Activated CD4-positive, alpha-beta T cell treated with anti-CD3 and anti-CD28 coated beads for 4 hours (primary cell): ENCODE results near the gene NOS1AP.
"Not testable (repeated sequence)": the region's sequence is repeated elsewhere in the genome, so short reads cannot be mapped to it uniquely, and the experiment has no call there.

Experiments used
- DNase-seq, 2 donors: peaks; one replicate each; pipeline ENCODE4 v3.0.0-alpha.2; 2020

The NOS1AP gene

DNA sequence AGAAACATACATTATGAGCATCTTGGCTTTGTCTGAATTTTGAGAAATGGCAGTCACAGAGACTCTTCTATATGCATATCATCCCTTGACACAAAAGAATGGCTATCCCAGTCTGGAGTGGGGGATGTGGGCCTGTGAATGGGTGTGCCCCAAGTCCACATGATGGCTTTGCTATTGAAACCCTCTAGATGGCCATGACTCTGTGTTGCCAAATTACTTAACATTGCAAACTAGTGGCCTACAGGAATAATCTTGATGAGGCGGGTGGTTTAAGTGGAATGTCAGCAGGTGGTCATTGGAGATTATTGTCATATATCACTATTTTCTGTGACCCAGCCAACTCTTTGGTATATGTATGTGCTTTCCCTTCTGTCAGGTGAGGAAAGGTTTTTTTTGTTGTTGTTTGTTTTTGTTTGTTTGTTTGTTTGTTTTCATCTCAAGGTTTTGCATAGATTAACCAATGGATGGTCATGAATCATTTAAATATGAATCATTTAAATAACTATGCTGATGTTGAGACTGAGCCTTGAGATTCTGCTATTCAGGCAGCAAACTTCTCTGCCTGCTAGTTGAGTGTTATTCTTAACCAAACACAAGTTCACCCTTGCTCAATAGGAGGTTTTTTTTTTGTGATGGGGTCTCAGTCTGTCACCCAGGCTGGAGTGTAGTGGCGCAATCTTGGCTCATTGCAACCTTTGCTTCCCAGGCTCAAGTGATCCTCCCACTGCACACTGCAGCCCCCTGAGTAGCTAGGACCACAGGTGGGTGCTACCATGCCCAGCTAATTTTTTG is 103.0 kb downstream of the NOS1AP start:
- no peak for DNase-seq

DNA sequence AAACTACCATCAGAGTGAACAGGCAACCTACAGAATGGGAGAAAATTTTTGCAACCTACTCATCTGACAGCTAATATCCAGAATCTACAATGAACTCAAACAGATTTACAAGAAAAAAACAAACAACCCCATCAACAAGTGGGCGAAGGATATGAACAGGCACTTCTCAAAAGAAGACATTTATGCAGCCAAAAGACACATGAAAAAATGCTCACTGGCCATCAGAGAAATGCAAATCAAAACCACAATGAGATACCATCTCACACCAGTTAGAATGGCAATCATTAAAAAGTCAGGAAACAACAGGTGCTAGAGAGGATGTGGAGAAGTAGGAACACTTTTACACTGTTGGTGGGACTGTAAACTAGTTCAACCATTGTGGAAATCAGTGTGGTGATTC is 104.1 kb downstream of the NOS1AP start:
- DNase-seq: not testable (repeated sequence)

DNA sequence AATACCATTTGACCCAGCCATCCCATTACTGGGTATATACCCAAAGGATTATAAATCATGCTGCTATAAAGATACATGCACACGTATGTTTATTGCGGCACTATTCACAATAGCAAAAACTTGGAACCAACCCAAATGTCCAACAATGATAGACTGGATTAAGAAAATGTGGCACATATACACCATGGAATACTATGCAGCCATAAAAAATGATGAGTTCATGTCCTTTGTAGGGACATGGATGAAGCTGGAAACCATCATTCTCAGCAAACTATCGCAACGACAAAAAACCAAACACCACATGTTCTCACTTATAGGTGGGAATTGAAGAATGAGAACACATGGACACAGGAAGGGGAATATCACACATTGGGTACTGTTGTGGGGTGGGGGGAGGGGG is 104.5 kb downstream of the NOS1AP start:
- not testable (repeated sequence) for DNase-seq

DNA sequence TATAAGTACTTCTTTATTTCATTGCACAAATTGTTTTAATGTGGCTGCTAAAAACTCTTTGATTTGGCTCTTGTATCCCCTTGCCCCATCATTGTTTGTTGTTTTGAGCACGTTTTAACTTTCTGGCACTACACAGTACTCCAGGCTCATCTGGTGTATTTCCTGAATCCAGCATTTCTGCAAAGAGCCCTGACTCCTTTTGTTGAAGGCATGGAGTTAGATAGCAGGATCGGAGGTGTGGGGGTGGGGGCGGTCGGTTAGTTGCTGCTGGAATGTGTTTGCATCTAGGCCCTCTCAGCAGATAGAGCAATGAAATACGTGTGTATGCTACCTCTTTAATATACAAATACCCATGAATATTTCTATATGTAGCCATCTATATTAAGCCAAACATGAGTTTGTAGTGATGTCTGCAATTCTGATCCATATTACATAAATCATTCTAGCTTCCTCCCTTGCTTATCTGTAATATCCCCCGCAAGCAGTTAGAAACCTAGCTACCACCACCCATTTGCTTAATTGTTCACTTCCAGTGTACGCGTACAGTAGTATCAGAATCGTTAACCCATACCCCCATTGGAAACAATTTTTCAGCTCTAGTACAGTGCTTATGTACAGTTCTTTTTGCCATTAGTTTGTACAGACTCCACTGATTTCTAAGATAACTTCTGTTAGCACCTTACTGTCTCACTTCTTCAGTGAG is 106.0 kb downstream of the NOS1AP start:
- no peak for DNase-seq

DNA sequence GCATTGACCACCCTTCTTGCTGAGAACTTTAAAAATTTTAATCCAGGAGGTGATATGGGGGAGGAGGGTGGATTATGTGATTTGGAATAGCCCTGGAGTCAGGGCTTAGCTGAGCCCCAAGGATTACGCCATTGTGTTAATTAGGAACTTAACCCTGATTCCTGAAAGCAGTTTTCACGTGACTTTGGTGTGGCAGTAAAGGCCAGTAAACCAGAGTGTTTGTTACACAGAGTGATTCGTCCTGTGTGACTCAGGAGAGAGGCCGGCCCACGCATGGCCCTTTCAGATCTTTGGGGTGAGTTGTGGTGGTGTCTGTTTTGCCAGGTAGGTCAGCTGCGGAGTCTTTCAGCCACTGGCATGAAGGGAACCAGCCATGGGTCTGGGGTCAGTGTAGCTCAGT is 107.6 kb downstream of the NOS1AP start:
- DNase-seq: no peak

DNA sequence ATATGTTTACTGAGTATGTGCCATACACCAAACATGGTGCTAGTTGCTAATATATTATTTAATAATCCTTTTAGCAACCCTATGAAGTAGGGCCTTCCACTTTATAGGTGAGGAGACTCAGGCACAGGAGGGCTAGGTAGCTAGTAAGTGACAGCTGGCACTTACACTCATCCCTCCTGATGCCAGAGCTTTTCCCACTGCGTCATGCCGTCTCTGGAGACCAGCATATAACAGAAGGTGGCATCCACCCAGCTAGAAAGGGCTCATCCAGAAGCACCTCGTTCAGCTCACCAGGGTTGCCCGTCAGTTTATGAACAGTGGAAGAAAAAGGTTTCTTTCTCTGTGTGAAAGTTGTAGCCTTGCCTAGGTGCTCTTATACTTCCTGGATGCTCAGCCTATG is 108.9 kb downstream of the NOS1AP start:
- DNase-seq: no peak

DNA sequence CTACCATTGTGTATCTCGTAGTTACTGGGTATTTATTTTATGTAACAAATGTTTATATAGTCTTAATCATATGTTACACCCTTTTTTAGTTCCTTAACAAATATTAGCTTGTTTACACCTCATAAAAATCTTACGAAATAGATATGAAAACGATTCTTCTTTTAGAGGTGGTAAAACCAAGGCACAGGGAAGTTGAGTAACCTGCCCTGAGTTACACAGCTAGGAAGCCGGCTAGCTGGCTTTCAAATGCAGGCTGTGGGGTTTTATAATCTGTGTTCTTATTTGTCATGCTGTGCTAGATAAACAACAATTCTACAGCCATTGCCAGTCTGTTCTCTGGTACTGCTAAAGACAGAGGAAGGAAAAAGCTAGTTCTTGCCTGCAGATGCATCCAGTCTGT is 109.6 kb downstream of the NOS1AP start:
- no peak for DNase-seq

DNA sequence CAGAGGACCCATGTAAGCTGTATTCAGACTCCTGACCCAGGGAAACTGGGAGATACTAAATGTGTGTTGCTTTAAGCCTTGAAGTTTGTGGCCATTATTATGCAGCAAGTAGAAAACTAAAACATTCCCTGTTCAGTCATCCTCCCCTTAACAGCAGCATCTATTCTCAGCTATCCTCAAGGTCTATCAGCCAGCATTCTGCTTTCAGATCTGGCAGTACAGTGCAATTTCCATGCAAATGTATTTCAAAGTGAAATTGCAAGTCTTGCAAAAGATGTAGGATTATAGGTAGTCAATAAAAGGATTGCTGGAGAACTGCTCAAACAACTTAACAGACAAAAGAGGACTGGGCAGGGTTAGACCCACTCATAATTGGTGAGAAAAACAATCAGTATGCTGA is 111.3 kb downstream of the NOS1AP start:
- DNase-seq: no peak

DNA sequence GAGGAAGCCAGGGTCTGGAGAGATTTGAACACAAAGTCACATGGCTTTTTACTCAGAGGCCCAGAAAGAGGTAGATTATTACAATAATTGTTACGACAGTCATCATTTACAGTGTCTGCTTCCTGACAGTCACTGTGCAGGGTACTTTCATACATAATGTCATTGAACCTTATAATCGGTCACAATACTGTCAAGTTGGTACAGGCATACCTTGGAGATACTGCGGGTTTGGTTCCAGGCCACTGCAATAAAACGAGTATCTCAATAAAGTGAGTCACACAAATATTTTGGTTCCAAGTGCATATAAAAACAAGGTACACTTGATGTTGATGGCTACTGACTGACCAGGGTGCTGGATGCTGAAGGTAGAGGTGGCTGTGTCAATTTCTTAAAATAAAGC is 112.6 kb downstream of the NOS1AP start:
- no peak for DNase-seq

DNA sequence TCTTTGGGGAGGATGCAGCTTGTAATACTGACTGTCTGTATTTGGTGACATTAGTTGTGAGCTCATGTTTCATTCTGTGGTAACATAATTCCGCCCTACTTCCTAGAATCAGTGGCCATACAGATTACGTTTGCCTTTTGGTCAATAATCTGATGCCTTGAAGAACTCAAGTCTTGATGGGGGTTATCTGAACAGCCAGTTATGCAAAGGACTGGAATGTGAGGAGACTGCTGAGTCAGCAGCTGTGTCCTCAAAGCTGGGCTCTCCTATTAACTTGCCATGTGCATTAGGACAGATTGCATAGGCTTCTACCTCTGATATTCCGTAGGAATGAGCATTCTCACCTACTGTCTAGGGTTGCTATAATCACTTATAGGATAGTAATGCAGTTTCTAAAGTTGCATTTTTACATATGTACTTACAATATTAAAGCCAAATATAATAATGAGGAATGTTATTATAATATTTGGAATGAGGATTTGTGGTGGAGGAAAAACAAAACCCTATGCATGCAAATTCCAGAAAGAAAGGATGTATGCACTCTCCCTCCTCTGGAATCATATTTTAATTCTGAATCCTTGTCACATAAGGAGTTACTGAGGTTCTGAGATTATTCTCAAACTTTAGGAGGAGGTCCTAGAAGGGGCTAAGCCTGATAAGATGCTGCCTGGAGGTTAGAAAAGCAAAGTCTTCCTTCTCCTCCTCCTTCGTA is 116.0 kb downstream of the NOS1AP start:
- no peak for DNase-seq

DNA sequence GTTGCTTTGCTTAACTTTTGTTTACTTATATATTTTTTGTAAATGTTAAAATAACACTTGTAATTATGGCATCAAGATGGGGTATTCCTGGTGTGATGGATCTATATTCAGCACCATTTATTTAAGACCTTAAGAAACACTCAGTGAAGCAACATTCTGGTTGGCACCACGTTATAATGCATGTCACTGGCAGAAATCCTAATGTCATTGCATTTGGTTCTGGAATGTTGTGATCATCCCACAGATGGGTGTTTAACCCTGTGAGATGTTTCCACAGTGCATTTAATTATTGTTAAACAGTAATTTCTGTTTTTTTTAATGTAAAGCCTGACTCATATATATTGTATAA is 116.5 kb downstream of the NOS1AP start:
- no peak for DNase-seq

DNA sequence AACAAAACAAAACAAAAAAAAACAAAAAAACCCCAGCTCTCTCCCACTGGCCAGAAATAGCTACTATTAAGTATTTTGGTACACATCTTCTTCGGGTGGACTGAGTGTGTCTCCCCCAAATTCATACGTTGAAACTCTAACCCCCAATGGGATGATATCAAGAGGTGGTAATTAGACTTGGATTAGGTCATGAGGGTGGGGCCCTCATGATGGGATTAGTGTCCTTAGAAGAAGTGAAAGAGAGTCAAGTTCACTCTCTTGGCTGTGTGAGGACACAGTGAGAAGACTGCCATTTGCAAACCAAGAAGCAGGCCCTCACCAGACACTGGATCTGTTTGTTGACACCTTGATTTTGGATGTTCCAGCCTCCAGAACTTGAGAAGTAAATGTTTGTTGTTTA is 116.9 kb downstream of the NOS1AP start:
- DNase-seq: no peak

DNA sequence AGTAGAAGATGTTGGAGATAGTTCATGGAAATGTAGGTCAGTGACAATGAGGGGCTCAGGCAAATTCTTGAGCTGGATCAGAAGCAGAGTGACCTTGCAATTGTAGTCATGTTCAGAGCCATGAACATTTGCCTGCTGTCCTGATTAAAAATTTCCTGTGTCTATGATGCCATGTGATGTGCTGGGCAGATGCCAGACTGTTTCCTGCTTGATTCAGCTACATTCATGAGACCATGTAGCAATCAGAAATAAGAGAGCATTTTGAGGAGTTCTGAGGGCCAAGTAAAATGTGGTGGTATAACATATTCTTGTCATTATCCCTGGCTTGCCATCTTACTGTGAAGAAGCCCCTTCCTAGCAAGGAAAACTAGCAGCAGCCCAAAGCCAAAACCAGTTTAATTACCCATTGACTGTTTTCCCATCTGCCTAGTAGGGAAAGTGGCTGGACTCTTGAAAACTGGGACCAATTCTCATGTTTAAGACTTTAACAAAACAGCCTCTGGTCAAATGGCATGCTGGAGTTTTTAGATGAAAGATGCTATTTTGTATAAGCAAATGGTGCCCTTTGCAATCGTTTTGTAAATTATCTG is 118.3 kb downstream of the NOS1AP start:
- no peak for DNase-seq

DNA sequence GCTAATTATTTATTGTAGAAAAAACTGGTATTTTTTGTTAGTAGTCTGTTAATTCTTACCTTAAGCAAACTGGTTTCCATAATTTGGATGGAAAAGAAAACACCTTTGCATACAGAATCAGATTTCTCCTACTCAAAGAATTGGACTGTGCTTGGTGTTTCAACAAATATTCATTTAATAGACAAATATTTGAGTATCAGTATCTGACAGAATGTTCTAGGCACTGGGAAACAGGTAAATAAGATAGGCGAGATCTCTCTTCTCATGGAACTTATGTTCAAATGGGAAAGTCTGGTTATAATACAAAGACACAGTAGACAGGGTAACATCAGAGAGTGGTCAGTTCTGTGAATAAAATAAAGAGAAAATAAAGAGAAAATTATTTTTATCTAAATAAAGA is 119.9 kb downstream of the NOS1AP start:
- no peak for DNase-seq

DNA sequence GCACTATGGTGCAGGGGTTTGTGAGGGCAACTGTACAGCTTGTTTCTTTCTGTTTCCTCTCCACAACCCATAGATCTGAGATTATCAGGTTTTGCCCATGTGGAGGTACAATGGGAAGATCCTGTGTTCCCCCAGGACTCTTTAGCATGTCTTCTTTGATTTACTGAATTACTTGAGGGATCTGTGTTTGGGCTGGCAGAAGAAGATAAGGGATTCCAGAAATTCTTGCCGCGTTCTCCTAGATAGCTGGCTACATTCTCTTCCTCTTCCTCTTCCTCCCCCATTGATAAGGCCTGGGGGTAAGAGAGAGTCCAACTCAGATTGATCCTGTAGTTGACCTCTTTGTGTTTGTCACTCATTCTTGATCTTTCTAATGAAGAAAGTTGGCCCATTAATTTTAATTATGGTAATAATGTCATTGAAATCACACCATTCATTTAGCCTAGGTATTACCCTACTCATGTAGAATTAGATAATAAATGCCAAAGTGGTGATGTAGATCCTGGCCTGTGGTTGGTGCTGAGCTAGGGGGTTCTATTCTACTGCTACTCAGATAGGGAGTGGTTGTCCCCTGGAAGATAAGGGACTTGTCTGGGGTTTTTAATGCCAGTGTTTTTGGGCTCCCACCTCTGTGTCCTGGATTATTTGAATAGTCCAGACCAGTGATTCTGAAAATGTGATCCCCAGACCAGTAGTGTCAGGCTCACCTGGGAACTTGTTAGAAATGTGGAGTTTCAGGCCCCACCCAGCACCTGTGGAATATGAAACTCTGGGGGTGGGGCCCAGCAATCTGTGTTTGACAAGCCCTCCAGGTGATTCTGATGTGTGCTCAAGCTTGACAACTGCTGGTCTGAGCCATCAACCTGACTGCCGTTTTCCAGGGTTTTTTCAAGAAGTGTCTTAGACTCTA is 122.2 kb downstream of the NOS1AP start:
- no peak for DNase-seq

DNA sequence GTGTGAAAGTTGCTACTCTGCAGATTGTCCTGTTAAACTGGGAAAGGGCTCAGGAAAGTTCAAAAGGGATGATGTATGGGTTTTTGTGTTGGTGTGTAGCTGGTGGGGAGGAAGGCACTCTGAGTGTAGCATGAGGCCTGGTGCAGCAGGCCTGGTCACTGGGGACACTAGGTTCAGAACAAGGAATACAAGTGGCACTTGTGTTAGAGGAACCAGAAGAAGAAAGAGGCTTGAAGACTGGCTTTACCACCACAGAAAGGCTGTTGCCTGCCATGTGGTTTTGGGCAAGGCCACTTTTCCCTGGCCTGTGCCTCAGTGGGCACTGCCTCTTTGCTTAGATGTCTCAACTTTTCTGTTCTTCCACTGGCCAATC is 122.8 kb downstream of the NOS1AP start:
- DNase-seq: no peak

DNA sequence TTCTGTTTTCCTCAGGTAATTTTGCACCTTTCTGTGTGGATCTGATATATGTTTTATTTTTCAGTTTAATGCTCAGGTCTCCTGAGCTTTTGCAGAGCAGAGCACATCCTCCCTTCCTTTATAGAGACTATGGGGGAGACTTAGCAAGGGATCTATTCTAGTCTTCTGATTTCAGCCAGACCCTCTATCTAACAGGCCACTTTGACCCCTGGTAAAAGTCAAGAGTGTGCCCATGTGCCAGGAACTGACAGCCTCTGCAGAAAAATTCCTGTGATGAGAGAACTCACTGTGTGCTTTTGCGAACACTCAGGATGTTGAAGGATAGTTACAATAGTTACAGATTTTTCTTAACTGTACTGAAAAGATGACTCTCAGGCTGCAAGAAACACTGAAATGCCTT is 123.3 kb downstream of the NOS1AP start:
- DNase-seq: no peak

DNA sequence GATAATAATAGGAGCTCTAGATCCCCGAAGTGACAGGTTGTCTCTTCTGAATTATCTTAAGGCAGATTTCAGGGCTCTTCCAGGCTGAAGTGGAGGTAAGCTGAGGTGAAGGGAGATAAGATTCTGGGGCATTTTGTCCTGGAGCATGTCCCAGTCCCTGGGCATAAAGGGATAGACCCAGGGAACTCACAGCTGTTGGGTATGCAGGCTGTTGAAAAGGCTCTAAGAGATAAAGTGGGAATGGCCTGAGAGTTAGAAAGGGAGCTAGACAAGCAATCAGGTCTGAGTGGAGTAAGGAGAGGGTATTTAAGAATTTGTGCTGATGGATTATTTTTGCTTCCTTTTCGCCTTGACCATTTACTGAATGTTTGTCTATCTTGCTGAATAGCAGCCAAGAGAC is 123.7 kb downstream of the NOS1AP start:
- no peak for DNase-seq

DNA sequence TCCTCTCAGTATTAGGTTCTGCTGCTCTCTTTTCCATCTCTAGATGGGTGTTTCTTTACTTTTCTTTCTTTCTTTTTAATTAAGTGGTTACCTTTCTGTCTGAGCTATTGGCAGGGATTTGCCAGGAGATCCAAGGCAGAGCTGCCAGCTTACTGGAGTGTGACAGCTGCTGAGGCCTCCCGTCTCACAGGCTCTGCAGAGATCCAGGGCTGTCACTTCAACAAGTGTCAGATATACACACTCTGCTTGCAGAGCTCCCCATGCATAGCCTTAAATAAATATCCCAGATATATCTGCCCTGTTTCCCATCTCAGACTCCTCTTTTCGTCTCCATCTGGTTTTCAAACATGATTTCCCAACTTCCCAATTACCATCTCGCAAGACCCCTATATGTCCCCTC is 124.3 kb downstream of the NOS1AP start:
- no peak for DNase-seq

DNA sequence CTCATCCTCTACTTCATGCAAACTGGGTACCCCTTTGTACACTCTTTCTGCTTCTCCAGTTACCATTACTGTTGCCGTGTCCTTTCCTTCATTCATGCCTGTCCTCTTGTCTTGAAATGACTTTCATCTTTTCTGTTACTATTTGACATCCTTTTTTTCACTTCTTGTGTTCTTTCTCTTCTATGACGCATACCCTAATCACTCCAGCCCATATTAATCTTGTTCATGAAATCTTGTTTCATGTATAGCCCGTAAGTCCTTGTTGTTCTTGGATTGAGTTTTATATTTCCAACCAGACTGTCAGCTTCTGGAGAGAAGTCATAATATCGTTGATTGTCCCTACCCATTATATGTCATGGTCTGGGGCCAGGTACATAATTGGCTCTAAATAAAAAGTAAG is 126.1 kb downstream of the NOS1AP start:
- DNase-seq: no peak

DNA sequence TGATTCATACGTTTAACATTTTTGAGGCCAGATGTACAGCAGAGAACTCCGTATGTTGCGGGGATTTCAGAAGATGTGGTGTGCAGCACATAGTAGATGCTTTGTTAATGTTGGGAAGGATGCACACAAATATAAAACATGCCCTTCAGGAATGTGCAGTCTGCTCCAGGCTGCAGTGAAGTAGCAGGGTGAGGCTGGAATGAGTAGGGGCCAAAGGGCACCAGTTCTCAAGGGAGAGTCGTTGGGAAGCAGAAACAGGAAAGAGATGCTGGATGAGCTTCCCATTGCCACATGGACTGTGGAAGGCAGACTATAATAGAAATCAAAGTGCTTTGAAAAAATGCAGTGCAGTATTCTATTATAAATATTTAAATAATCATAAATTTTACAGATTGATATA is 126.9 kb downstream of the NOS1AP start:
- DNase-seq: no peak

DNA sequence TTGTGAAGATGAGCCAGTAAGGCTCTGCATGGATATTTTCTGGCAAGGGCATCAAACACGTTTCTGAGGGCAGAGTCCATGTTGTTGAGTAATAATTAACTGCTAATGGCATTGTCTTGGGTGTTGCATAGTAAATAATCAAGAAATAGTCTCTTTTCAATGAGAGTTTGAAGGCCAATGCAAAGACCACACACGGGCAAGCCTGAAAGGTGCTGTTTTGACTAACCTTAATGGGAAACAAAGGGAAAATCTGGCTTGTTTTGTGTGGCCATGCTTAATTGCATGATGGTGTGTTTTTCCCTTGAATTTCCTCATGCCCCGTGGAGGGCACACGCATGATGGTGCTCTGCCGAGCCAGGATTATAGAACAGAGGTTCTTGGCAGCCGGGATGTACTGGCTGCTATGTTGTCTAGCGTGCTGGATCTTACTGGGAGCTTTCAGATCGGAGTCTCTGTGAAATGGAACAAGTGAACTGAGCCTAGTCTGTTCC is 127.6 kb downstream of the NOS1AP start:
- DNase-seq: no peak
